GM21447 (cell line): ENCODE measurements around the gene FAM168A.

Experiments
- ATAC-seq: cut with Tn5 transposase; IDR thresholded peaks from one replicate; pipeline ENCODE4 v1.9.1; 2021; ENCODE audit not compliant: unreplicated experiment

FAM168A gene

DNA sequence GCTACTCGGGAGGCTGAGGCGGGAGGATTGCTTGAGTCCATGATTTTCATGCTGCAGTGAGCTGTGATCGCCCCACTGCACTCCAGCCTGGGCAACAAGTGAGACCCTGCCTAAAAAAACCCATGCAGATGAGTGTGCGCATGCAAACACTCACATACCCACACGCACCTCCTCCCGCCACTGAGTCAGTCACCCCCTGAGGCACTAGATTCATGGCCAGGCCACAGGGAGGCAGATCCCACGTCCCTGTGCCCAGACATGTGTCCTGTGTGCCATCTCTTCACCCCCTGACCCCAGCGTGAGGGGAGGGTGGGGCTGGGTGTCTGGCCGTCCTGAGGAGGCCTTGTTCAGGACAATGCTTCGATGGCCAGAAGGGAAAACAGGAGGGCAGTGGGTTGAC lies 206.2 kb downstream of the FAM168A start:
- no peak for ATAC-seq

- no peak for ATAC-seq
These were observed 207.0 kb downstream of the FAM168A start for GRCh38 chr11:73390601-73391565.

GRCh38 chr11:73389916-73390315 lies 208.0 kb downstream of the FAM168A start:
- no peak for ATAC-seq

GRCh38 chr11:73389134-73389525 lies 208.8 kb downstream of the FAM168A start:
- ATAC-seq = no peak

- no peak for ATAC-seq
These were observed 209.4 kb downstream of the FAM168A start for GRCh38 chr11:73388265-73389133.

DNA sequence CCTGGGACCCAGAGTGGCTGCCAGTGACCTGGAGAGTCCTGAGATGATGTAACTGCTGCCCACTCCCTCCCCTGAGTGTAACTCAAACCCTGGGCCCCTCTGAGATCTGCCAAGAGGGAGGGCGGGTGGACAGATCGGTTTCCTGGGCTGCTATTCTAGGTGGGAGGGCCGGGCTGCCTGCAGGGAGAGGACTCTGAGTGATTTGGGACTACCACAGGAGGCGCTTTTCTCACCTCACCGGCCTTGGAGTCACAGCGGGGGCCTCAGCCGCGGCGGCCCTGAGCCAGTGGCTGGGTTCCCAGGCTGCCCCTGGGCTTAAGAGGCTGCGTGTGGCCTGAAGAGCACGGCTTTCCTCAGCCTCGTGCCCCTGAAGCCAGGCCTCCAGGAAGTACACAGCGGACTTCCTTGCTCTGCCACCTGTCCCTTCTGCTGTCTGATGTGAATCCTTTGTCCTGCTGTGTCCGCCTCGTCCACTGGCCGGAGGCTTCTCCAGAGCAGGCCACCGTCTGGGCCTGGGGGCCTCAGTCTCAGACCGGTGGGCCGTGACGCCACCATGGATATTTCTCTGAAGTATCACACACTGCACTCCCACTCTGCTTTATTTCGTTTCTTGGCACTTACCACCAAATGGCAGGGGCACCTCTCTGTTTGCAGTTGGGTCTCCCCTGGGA lies 210.2 kb downstream of the FAM168A start:
- ATAC-seq = no peak

DNA sequence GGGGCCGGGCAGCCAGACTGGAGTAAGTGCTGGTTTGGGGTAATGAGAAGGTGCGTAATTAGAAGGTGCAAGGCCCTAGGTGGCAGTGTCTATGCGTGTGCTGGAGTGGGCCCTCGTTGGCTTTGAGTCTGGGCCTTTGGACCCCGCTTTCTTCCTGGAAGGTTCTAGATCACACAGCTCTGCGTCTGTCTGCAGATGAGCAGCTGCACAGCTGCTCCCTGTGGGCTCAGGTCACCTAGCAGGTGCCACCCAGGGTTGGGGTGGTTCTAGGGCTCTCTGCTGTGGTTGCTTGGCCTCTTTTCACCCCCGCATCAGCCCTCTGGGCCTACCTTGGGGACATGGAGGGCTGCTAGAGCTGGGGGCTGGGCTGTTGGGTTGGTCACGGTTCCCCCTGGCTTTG lies 211.4 kb downstream of the FAM168A start:
- ATAC-seq = no peak

GRCh38 chr11:73386016-73386415 lies 211.9 kb downstream of the FAM168A start:
- no peak for ATAC-seq

GRCh38 chr11:73384872-73385689 lies 212.8 kb downstream of the FAM168A start:
- ATAC-seq = peak; percentile 55

DNA sequence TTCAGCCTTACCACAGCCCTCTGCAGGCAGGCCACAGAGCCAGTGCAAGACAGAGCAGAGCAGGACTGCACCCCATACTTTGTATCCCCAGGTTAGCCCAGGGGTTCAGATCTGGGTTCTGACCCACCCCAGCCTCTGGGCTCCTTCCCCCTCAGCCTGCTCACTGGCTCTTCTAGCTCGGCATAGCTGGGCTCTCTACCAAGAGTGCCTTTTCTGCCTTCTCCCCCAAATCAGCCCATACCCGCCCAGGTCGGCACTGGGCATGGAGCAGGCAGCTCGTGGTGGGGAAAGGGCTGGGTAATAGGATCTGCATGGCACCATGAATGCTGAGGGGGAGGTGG lies 213.4 kb downstream of the FAM168A start:
- no peak for ATAC-seq

GRCh38 chr11:73384125-73384441 lies 213.8 kb downstream of the FAM168A start:
- ATAC-seq = no peak

DNA sequence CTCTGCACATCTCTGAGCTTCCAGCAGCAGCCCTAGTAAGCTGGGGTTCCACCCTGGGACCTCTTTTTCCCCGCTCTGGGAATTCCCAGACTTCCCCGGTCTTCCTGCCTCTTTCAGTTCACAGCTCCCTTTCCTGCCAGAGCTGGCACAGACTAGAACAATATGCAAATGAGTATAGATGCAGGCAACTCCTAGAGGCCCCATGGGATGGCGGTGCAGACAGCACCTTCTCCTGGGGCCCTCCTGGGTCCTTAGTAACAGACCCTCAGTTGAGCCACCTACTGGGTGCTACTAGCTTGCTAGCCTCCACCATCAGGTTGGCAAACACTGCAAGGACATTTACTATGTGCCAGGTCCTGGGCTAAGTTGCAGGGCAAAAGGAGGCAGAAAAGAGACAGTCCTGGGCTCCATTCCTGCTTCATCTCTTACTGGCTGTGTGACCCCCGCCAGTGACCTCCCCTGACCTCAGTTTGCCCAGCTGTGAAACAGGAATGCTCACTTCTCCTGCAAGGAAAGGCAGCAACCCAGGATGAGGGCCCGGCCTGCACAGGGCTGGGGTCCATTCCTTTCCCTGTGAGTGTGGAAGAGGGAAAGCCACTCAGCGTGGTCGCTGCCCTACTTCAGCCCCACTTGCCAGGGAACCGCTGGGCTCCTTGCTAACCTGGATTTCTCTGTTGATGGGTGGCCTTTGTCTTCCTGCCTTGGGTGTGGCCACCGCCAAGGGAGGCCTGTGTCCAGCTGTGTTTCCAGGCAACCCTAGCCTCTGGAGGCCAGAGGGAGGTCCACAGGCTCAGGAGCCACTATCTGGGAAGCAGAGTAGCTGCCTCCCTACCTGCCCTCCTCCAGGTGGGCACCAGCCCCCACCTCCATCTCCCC lies 214.4 kb downstream of the FAM168A start:
- ATAC-seq = no peak

DNA sequence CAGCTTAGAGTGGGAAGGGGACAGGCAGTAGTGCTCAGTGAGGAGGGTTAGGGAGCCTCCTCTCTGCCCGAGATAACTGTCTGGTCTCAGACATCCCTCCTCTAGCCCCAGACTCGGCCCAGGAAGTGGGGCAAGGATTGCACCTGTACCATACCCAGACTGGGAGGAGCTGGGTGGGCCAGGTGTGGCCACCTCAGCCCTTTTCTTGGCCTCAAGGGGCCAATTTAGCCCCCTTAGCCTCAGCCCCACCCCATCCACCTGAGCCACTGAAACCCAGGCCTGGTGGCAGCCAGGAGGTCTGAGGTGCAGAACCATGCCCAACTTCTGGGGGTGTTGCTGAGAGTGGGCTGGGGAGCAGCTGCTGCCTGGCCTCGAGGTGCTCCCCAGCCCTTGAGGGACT lies 215.2 kb downstream of the FAM168A start:
- no peak for ATAC-seq

DNA sequence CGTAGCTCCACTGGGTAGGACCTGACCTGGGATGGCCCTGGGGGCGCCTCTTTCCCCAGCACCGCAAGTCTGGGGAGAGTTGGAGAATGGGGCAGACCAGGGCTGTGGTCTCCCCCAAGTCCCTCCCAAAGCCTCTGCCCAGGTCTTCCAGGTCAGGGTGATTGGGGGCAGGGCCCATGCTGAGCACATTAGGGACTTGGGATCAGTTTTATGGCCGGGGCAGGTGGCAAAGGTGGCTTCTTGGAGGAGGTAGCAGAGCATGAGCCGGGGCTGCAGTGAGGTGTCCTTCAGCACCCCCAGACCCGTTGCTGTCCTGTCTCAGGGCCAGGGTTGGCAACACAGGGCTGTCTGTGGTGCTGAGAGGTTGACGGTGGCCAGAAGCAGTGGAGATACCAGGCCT lies 215.7 kb downstream of the FAM168A start:
- no peak for ATAC-seq

- no peak for ATAC-seq
These were observed 216.3 kb downstream of the FAM168A start for GRCh38 chr11:73381589-73381988.

DNA sequence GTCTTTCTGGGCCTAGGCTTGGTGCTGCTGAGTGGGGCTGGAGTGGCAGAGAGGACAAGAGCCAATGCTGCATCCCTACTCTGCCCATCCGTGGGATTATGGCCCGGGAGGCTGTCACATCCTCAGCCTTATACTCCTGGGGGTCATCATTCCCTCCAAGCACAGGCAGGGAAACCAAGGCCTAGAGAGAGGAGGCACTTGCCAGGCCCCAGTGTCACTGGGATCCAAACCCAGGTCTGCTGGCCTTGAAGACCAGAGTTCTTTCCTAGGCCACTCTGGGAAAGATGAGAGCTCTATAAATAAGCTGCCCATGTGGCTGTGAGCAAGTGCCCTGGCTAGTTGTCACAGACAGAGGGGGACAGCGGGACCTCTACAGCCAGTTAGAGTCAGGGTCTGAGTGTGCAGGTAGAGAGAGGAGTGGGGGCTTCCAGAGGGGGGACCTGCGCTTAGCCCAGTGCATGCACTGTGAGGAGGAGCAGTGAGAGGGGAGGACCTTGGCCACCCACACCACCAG lies 217.0 kb downstream of the FAM168A start:
- no peak for ATAC-seq

- no peak for ATAC-seq
These were observed 217.6 kb downstream of the FAM168A start for GRCh38 chr11:73380331-73380730.

GRCh38 chr11:73379189-73379880 lies 218.6 kb downstream of the FAM168A start:
- no peak for ATAC-seq
